HepG2 (cell line): ENCODE results near the gene PARN. TPM values are rescaled to one million over a fixed set of nuclear protein-coding genes. Genes with fewer than 3 reads are reported as not detected.

Experiments used
- ATF7 ChIP-seq, 2 experiments: fragments of 450-650 bp in 1 of 2; sonication (generic) in 1 of 2; formaldehyde crosslinking in 1 of 2; IDR thresholded peaks; 2 replicates each; pipeline versions ENCODE4 v1.4.0 to v1.6.1; 2016 to 2020; ENCODE audit warnings: antibody characterized with exemption in 1 of 2, mild to moderate bottlenecking in 1 of 2, missing genetic modification reagents in 1 of 2
- CCDC6 ChIP-seq: sonication (generic); formaldehyde crosslinking; IDR thresholded peaks from 2 replicates; pipeline ENCODE4 v1.8.1; 2022; ENCODE audit warnings: mild to moderate bottlenecking, missing genetic modification reagents, moderate library complexity
- E2F1 ChIP-seq: sonication (generic); formaldehyde crosslinking; IDR thresholded peaks from 2 replicates; pipeline ENCODE4 v1.5.0; 2020; ENCODE audit warnings: missing genetic modification reagents
- FOXC1 ChIP-seq: sonication (generic); formaldehyde crosslinking; IDR thresholded peaks from 2 replicates; pipeline ENCODE4 v1.8.0; 2022; ENCODE audit warnings: mild to moderate bottlenecking, missing genetic modification reagents, borderline replicate concordance
- LRRFIP1 ChIP-seq: sonication (generic); formaldehyde crosslinking; conservative IDR thresholded peaks from 2 replicates; pipeline ENCODE4 v1.4.0; 2020; ENCODE audit warnings: missing genetic modification reagents
- MED8 ChIP-seq: sonication (generic); formaldehyde crosslinking; IDR thresholded peaks from 2 replicates; pipeline ENCODE4 v1.8.1; 2023; ENCODE audit warnings: mild to moderate bottlenecking, missing genetic modification reagents; ENCODE audit not compliant: insufficient replicate concordance
- NFE2L1 ChIP-seq: sonication (generic); formaldehyde crosslinking; IDR thresholded peaks from 2 replicates; pipeline ENCODE4 v1.4.0; 2020; ENCODE audit warnings: missing genetic modification reagents, mild to moderate bottlenecking, borderline replicate concordance
- NFKB2 ChIP-seq: sonication (generic); formaldehyde crosslinking; IDR thresholded peaks from 2 replicates; pipeline ENCODE4 v1.4.0; 2020; ENCODE audit warnings: missing genetic modification reagents, borderline replicate concordance
- RBFOX2 ChIP-seq: fragments of 200-400 bp; formaldehyde crosslinking; IDR thresholded peaks from 2 replicates; pipeline ENCODE4 v1.6.1; 2017; ENCODE audit warnings: low read depth, mild to moderate bottlenecking, low read length
- SCMH1 ChIP-seq: sonication (generic); formaldehyde crosslinking; IDR thresholded peaks from 2 replicates; pipeline ENCODE4 v1.9.0; 2021; ENCODE audit warnings: missing genetic modification reagents, mild to moderate bottlenecking, borderline replicate concordance
- SIX1 ChIP-seq: sonication (generic); formaldehyde crosslinking; IDR thresholded peaks from 2 replicates; pipeline ENCODE4 v1.4.0; 2020; ENCODE audit warnings: missing genetic modification reagents, borderline replicate concordance
- SIX4 ChIP-seq: sonication (generic); formaldehyde crosslinking; IDR thresholded peaks from 2 replicates; pipeline ENCODE4 v1.4.0; 2020; ENCODE audit warnings: missing genetic modification reagents
- SPEN ChIP-seq: sonication (generic); formaldehyde crosslinking; IDR thresholded peaks from 2 replicates; pipeline ENCODE4 v1.5.1; 2020; ENCODE audit warnings: low read depth, mild to moderate bottlenecking, missing genetic modification reagents
- THYN1 ChIP-seq: sonication (generic); formaldehyde crosslinking; IDR thresholded peaks from 2 replicates; pipeline ENCODE4 v1.8.1; 2023; ENCODE audit warnings: low read depth, mild to moderate bottlenecking, moderate library complexity, missing genetic modification reagents, borderline replicate concordance
- XRCC5 ChIP-seq: fragments of 200-400 bp; formaldehyde crosslinking; optimal IDR thresholded peaks from 2 replicates; pipeline ENCODE3; 2017; ENCODE audit warnings: mild to moderate bottlenecking, low read length
- ZFP37 ChIP-seq: sonication (generic); formaldehyde crosslinking; IDR thresholded peaks from 2 replicates; pipeline ENCODE4 v1.4.0; 2020; ENCODE audit warnings: missing genetic modification reagents, borderline replicate concordance
- ZNF12 ChIP-seq: sonication (generic); formaldehyde crosslinking; IDR thresholded peaks from 2 replicates; pipeline ENCODE4 v1.5.0; 2020; ENCODE audit warnings: missing genetic modification reagents
- ZNF124 ChIP-seq: sonication (generic); formaldehyde crosslinking; IDR thresholded peaks from 2 replicates; pipeline ENCODE4 v1.4.0; 2020; ENCODE audit warnings: missing genetic modification reagents
- ZNF207 ChIP-seq: fragments of 450-650 bp; IDR thresholded peaks from 2 replicates; pipeline ENCODE4 v1.6.1; 2016; ENCODE audit warnings: antibody characterized with exemption, borderline replicate concordance
- ZNF24 ChIP-seq: fragments of 450-650 bp; IDR thresholded peaks from 2 replicates; pipeline ENCODE4 v1.6.1; 2017; ENCODE audit warnings: antibody characterized with exemption, mild to moderate bottlenecking
- ZNF350 ChIP-seq: sonication (generic); formaldehyde crosslinking; IDR thresholded peaks from 2 replicates; pipeline ENCODE4 v1.4.0; 2020; ENCODE audit warnings: mild to moderate bottlenecking, low read depth, missing genetic modification reagents, borderline replicate concordance
- ZNF496 ChIP-seq: sonication (generic); formaldehyde crosslinking; IDR thresholded peaks from 2 replicates; pipeline ENCODE4 v1.8.1; 2023; ENCODE audit warnings: mild to moderate bottlenecking, moderate library complexity, missing genetic modification reagents; ENCODE audit not compliant: insufficient replicate concordance
- ZNF567 ChIP-seq: sonication (generic); formaldehyde crosslinking; IDR thresholded peaks from 2 replicates; pipeline ENCODE4 v1.8.1; 2023; ENCODE audit warnings: mild to moderate bottlenecking, missing genetic modification reagents, borderline replicate concordance
- ZNF607 ChIP-seq: sonication (generic); formaldehyde crosslinking; IDR thresholded peaks from 2 replicates; pipeline ENCODE4 v1.5.1; 2020; ENCODE audit warnings: missing genetic modification reagents, mild to moderate bottlenecking, borderline replicate concordance
- ZNF670 ChIP-seq: sonication (generic); formaldehyde crosslinking; IDR thresholded peaks from 2 replicates; pipeline ENCODE4 v1.8.0; 2022; ENCODE audit warnings: mild to moderate bottlenecking, missing genetic modification reagents, borderline replicate concordance
- ZNF7 ChIP-seq: IDR thresholded peaks from 2 replicates; pipeline ENCODE4 v1.6.1; 2016; ENCODE audit warnings: missing biosample characterization, missing genetic modification reagents
- polyA plus RNA-seq, 8 experiments: library from polyadenylated mRNA; depleted of rRNA in 3 of 8; stranded (reverse) in 7 of 8; unstranded in 1 of 8; fragments of >200 nt; fragmentation: Illumina TruSeq in 4 of 8; extraction: Trizol in 4 of 8; gene quantifications; 2 replicates each; pipeline versions ENCODE4 v1.2.1 to v1.2.3, GENCODE V29; 2011 to 2016; ENCODE audit warnings: low read depth in 4 of 8, missing spikeins in 1 of 8, mixed read lengths in 1 of 8; ENCODE audit not compliant: insufficient read depth in 1 of 8
- total RNA-seq, 5 experiments: library from RNA; depleted of rRNA; stranded (reverse); fragments of >200 nt; fragmentation: Illumina TruSeq; extraction: Trizol; gene quantifications; 2 replicates each; pipeline ENCODE4 v1.2.3, GENCODE V29; 2016; ENCODE audit warnings: low read depth in 1 of 5

PARN gene
- total and polyA plus RNA-seq, 2 of the 13 experiments (the other 11 are each of a cell fraction or from before 2014, with no cell fraction given), result 13.3 to 47.6 TPM

- peak; percentile 88 for TF ChIP-seq CCDC6 (CRISPR knock-in tag)
- no peak for TF ChIP-seq ZNF207
- TF ChIP-seq XRCC5, result peak; percentile 64
- TF ChIP-seq THYN1 (CRISPR knock-in tag), result 0 out of 2 replicates have a peak, but pooled peaks have one; percentile 22
- peak; percentile 95 for TF ChIP-seq ZNF350 (CRISPR knock-in tag)
- peak; percentile 92; the same call in 1 of the 2 replicates for TF ChIP-seq NFKB2 (CRISPR knock-in tag)
- no peak for TF ChIP-seq LRRFIP1 (CRISPR knock-in tag)
- TF ChIP-seq NFE2L1 (CRISPR knock-in tag), result peak; percentile 78; the same call in 1 of the 2 replicates
- no peak for TF ChIP-seq ATF7 (IDR thresholded peaks at IDR 0.05)
- TF ChIP-seq ATF7 (CRISPR knock-in tag; IDR thresholded peaks at IDR 0.05), result no peak
- TF ChIP-seq ZNF670, result peak; percentile 98
- peak; percentile 59; the same call in 1 of the 2 replicates for TF ChIP-seq E2F1 (CRISPR knock-in tag)
- peak; percentile 93 for TF ChIP-seq FOXC1 (CRISPR knock-in tag)
- TF ChIP-seq ZNF24, result no peak
- 0 out of 2 replicates have a peak, but pooled peaks have one; percentile 81 for TF ChIP-seq ZNF567 (CRISPR knock-in tag)
- TF ChIP-seq ZNF7, result no peak
- TF ChIP-seq ZFP37 (CRISPR knock-in tag), result no peak
- 0 out of 2 replicates have a peak, but pooled peaks have one; percentile 18 for TF ChIP-seq SIX4 (CRISPR knock-in tag)
- TF ChIP-seq ZNF607 (CRISPR knock-in tag), result peak; percentile 99
- no peak for TF ChIP-seq ZNF496 (CRISPR knock-in tag)
- peak; percentile 39; the same call in 1 of the 2 replicates for TF ChIP-seq SIX1 (CRISPR knock-in tag)
- no peak; the same call in 1 of the 2 replicates for TF ChIP-seq ZNF12 (CRISPR knock-in tag)
- no peak for TF ChIP-seq SCMH1 (CRISPR knock-in tag)
- TF ChIP-seq SPEN (CRISPR knock-in tag), result peak; percentile 81
- TF ChIP-seq MED8 (CRISPR knock-in tag), result peak; percentile 56
- TF ChIP-seq RBFOX2, result peak; percentile 97
- TF ChIP-seq ZNF124, result no peak
Measured at GRCh38 chr16:14405611-14406537, 224.2 kb downstream of the PARN start (continued).
